Hepatocyte (in vitro differentiated cells): Measurements from ENCODE around the gene TEKT2. TPM values are rescaled to one million over a fixed set of nuclear protein-coding genes. Genes with fewer than 3 reads are reported as not detected.

Experiments used
- DNase-seq: peaks from one replicate; pipeline ENCODE4 v3.0.0-alpha.2; 2016; ENCODE audit warnings: low spot score
- H2AFZ ChIP-seq: fragments of 200-600 bp; sonication (generic); 2 replicates; pipeline ENCODE4 v1.6.0; 2016; ENCODE audit warnings: antibody characterized with exemption, mild to moderate bottlenecking
- H3K27ac ChIP-seq: fragments of 200-600 bp; sonication (generic); 2 replicates; pipeline ENCODE4 v1.5.1; 2016; ENCODE audit warnings: mild to moderate bottlenecking
- H3K27me3 ChIP-seq: fragments of 200-600 bp; sonication (generic); 2 replicates; pipeline ENCODE4 v1.6.1; 2016
- H3K36me3 ChIP-seq: fragments of 200-600 bp; sonication (generic); replicated peaks from 2 replicates; pipeline ENCODE4 v1.5.1; 2016; ENCODE audit warnings: low read depth; ENCODE audit not compliant: insufficient read depth
- H3K4me1 ChIP-seq: fragments of 200-600 bp; sonication (generic); 2 replicates; pipeline ENCODE4 v1.5.1; 2016; ENCODE audit warnings: mild to moderate bottlenecking, moderate library complexity; ENCODE audit not compliant: insufficient read depth
- H3K4me2 ChIP-seq: fragments of 200-600 bp; sonication (generic); 2 replicates; pipeline ENCODE4 v1.6.0; 2016
- H3K4me3 ChIP-seq: fragments of 200-600 bp; sonication (generic); 2 replicates; pipeline ENCODE4 v1.5.1; 2016; ENCODE audit warnings: mild to moderate bottlenecking
- H3K79me2 ChIP-seq: fragments of 200-600 bp; sonication (generic); 2 replicates; pipeline ENCODE4 v1.6.0; 2017; ENCODE audit warnings: mild to moderate bottlenecking
- H3K9me2 ChIP-seq: fragments of 200-600 bp; sonication (generic); replicated peaks from 2 replicates; pipeline ENCODE4 v1.6.0; 2017; ENCODE audit warnings: mild to moderate bottlenecking; ENCODE audit not compliant: insufficient read depth
- H3K9me3 ChIP-seq: fragments of 200-600 bp; sonication (generic); 2 replicates; pipeline ENCODE4 v1.5.1; 2016; ENCODE audit warnings: low read depth, mild to moderate bottlenecking
- H4K20me1 ChIP-seq: fragments of 200-600 bp; sonication (generic); 2 replicates; pipeline ENCODE4 v1.6.0; 2016; ENCODE audit warnings: mild to moderate bottlenecking; ENCODE audit not compliant: insufficient read depth, poor library complexity, severe bottlenecking
- EZH2 ChIP-seq: fragments of 200-600 bp; sonication (generic); IDR thresholded peaks from 2 replicates; pipeline ENCODE4 v1.6.1; 2016; ENCODE audit warnings: antibody characterized with exemption, mild to moderate bottlenecking, borderline replicate concordance
- EZH2phosphoT487 ChIP-seq: fragments of 200-600 bp; sonication (generic); IDR thresholded peaks from one replicate; pipeline ENCODE4 v1.6.1; 2018; ENCODE audit warnings: antibody characterized with exemption, mild to moderate bottlenecking, low read depth, moderate library complexity; ENCODE audit not compliant: unreplicated experiment, severe bottlenecking
- WGBS: methylation state at CpG from one replicate; pipeline ENCODE4 v1.1.6; 2016; ENCODE audit warnings: low lambda C conversion rate; ENCODE audit errors: missing lambda C conversion rate; 5-methylcytosine and 5-hydroxymethylcytosine counted together
- polyA plus RNA-seq: library from polyadenylated mRNA; unstranded; fragments of >200 nt; fragmentation: Nextera tagmentation; extraction: Ambion mirVana; gene quantifications from 2 replicates; pipeline ENCODE4 v1.2.1, GENCODE V29; 2016
- total RNA-seq: library from RNA; depleted of rRNA; stranded (reverse); fragments of >200 nt; gene quantifications from 2 replicates; pipeline ENCODE4 v1.2.3, GENCODE V29; 2014
- TF ChIP-seq, protein P1 (sequence below): fragments of 200-600 bp; sonication (generic); IDR thresholded peaks from 2 replicates; pipeline ENCODE4 v1.5.1; 2016; ENCODE audit warnings: antibody characterized with exemption, mild to moderate bottlenecking; ENCODE audit not compliant: poor library complexity

Gene TEKT2
- total and polyA plus RNA-seq, 2 experiments from 2014 or later, result 1.1 to 1.4 TPM

DNA sequence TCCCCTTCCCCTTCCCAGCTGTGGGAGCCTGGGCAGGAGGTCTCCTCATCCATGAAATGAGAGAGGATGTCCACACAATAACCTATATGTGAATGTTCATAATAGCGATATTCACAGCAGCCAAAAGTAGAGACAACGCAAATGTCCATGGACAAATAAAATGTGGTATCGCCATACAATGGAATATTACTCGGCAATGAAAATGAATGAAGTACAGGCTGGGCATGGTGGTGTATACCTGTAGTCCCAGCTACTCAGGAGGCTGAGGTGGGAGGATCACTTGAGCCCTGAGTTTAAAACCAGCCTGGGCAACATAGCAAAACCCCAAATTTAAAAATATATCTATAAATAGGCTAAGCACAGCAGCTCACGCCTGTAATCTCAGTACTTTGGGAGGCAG lies 17.7 kb downstream of the TEKT2 start:
- H3K4me1 ChIP-seq, result peaks cover 7% of the 10 kb centered on the region
- TF ChIP-seq, protein P1, sequence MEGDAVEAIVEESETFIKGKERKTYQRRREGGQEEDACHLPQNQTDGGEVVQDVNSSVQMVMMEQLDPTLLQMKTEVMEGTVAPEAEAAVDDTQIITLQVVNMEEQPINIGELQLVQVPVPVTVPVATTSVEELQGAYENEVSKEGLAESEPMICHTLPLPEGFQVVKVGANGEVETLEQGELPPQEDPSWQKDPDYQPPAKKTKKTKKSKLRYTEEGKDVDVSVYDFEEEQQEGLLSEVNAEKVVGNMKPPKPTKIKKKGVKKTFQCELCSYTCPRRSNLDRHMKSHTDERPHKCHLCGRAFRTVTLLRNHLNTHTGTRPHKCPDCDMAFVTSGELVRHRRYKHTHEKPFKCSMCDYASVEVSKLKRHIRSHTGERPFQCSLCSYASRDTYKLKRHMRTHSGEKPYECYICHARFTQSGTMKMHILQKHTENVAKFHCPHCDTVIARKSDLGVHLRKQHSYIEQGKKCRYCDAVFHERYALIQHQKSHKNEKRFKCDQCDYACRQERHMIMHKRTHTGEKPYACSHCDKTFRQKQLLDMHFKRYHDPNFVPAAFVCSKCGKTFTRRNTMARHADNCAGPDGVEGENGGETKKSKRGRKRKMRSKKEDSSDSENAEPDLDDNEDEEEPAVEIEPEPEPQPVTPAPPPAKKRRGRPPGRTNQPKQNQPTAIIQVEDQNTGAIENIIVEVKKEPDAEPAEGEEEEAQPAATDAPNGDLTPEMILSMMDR, result no peak
- no peak for TF ChIP-seq EZH2phosphoT487
- TF ChIP-seq EZH2, result no peak
- H3K9me3 ChIP-seq, result no peaks in the 10 kb centered on the region
- H3K79me2 ChIP-seq, result no peaks in the 10 kb centered on the region
- no peaks in the 10 kb centered on the region for H3K9me2 ChIP-seq
- no peak for DNase-seq
- H4K20me1 ChIP-seq, result no peaks in the 10 kb centered on the region
- H3K36me3 ChIP-seq, result no peaks in the 10 kb centered on the region
- no peak overlapping the region for H3K4me2 ChIP-seq
- H3K27ac ChIP-seq, result no peak overlapping the region
- WGBS, result over 99% methylated on average over 5 of the region's 5 CpGs
- no peak overlapping the region for H2AFZ ChIP-seq
- no peaks in the 10 kb centered on the region for H3K27me3 ChIP-seq
- no peak overlapping the region for H3K4me3 ChIP-seq

DNA sequence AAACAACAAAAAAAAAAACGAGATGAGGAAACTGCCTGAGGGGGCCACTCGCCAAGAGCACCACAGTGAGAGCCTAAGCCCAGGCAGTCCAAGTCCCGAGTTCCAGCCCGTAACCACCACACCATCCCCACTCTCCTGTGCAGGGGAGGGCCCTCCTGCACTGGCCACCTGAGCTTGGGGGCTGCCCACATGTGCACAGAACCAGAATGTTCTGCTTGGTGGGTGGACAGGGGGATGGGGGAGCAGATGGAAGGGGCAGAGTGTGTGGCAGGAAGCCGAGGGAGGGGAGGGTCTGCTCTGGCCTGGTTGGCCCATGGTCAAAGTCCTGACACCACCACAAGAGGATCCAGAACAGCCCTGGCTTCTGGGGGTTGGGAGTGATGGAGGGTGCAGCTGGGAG lies 22.4 kb downstream of the TEKT2 start:
- no peaks in the 10 kb centered on the region for H3K9me3 ChIP-seq
- H3K79me2 ChIP-seq, result no peaks in the 10 kb centered on the region
- no peak for DNase-seq
- TF ChIP-seq, protein P1, result no peak
- TF ChIP-seq EZH2, result no peak
- no peak for TF ChIP-seq EZH2phosphoT487
- no peaks in the 10 kb centered on the region for H3K36me3 ChIP-seq
- no peak overlapping the region for H3K27ac ChIP-seq
- H3K4me3 ChIP-seq, result no peak overlapping the region
- H3K27me3 ChIP-seq, result no peaks in the 10 kb centered on the region
- no peaks in the 10 kb centered on the region for H3K9me2 ChIP-seq
- WGBS, result 64% methylated on average over 4 of the region's 5 CpGs
- H3K4me2 ChIP-seq, result no peak overlapping the region
- H2AFZ ChIP-seq, result no peak overlapping the region
- peaks cover 14% of the 10 kb centered on the region for H3K4me1 ChIP-seq
- no peaks in the 10 kb centered on the region for H4K20me1 ChIP-seq

DNA sequence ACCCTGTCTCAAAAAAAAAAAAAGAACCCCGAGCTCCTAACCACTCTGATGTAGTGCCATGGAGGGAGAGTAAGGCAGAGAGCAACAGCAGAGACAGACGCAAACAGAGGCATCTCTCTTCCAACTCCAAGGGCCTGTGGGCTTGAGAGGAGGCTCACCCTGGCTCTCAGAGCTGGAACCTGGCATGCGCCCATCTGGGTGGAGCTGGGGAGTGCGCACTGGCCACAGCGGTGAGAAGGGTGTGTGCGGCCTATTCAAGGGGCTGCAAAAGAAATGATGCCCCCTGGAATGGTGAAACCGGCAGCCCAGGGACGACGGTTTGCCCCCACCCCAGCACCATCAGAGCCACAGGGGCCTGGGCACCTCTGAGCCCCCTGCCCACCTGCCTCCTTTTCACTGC lies 23.5 kb downstream of the TEKT2 start:
- 92% methylated on average over 9 of the region's 9 CpGs for WGBS
- Histone ChIP-seq H3K4me1 (peaks cover 14% of the 10 kb centered on the region), H3K9me2 (no peaks in the 10 kb centered on the region), H3K27me3 (no peaks in the 10 kb centered on the region), H3K4me2 (no peak overlapping the region), H2AFZ (no peak overlapping the region), H3K27ac (no peak overlapping the region), H3K9me3 (no peaks in the 10 kb centered on the region), H4K20me1 (no peaks in the 10 kb centered on the region), H3K4me3 (no peak overlapping the region), H3K36me3 (no peaks in the 10 kb centered on the region), H3K79me2 (no peaks in the 10 kb centered on the region)
- TF ChIP-seq EZH2phosphoT487 (no peak), EZH2 (no peak)
- TF ChIP-seq, protein P1, result no peak
- DNase-seq, result no peak

DNA sequence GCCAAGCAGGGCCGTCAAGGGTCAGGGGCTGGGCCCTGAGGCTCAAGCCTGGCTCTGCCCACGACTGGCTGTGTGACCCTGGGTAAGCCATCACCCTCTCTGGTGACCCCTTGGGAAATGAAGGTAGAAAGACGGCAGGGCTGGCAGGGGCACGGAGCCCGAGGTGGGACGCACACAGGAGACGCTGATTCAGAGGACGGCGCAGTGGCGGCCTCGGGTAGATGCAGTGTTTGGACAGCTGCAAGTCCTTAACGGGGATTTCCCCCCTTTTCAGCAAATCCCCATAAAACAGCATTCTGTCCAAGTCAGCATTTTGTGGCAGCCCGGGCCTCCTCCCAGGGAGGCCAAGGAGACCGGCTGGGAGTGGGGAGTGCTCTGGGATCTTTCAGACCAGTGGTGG lies 24.4 kb downstream of the TEKT2 start:
- Histone ChIP-seq H3K9me3 (no peaks in the 10 kb centered on the region), H3K36me3 (no peaks in the 10 kb centered on the region), H4K20me1 (no peaks in the 10 kb centered on the region), H3K4me2 (peak overlapping the region; percentile 52), H2AFZ (no peak overlapping the region), H3K4me1 (peaks cover 14% of the 10 kb centered on the region), H3K4me3 (no peak overlapping the region), H3K79me2 (no peaks in the 10 kb centered on the region), H3K27ac (peak overlapping the region; percentile 78), H3K27me3 (no peaks in the 10 kb centered on the region), H3K9me2 (no peaks in the 10 kb centered on the region)
- WGBS, result 55% methylated on average over 14 of the region's 14 CpGs
- no peak for DNase-seq
- TF ChIP-seq, protein P1, result no peak
- TF ChIP-seq EZH2 (no peak), EZH2phosphoT487 (no peak)
